Measurements from ENCODE around the gene ACOT13.
"Not testable (repeated sequence)": the region's sequence is repeated elsewhere in the genome, so short reads cannot be mapped to it uniquely, and the experiment has no call there.

The ACOT13 gene

DNA sequence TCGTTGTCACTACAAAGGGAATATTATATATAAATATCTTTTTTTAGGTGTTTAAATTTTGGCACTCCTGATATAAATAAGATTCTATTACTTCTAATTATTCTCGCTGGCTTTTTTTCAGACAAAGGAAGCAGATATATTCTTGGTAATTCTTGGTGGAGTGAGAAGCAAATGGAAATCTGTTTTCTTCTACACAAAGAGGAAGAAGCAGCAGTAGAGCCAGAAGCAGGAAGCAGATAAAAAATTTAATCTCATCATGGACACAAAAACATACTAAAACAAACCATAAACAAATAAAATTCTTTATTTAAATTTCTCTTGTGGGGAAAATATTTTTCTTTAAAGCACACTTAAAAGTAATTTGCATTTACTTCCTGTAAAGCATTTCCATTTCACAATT is 17.2 kb upstream of the ACOT13 start:
- Mint-ChIP-seq H3K4me1 (peaks cover 27% of the 10 kb centered on the region), H3K4me3 (no peak overlapping the region), H3K36me3 (peaks cover 26% of the 10 kb centered on the region), H3K27me3 (no peaks in the 10 kb centered on the region), H3K27ac (no peak overlapping the region), H3K9me3 (no peaks in the 10 kb centered on the region)
- no peak for ATAC-seq

DNA sequence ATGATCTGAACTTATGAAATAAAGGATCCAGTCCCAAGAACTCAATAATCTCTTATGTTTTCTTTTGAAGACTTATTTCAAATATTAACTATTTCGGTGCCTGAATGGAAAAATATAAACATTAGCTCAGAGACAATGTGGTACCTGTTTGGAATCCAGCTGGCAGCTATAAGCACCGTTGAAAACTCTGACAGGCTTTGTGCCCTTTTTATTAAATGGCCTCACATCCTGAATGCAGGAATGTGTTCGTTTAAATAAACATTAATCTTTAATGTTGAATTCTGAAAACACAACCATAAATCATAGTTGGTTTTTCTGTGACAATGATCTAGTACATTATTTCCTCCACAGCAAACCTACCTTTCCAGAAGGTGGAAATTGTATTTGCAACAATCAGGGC is 16.5 kb upstream of the ACOT13 start:
- Mint-ChIP-seq H3K36me3 (peaks cover 27% of the 10 kb centered on the region), H3K4me1 (peaks cover 24% of the 10 kb centered on the region), H3K9me3 (no peaks in the 10 kb centered on the region), H3K27me3 (no peaks in the 10 kb centered on the region), H3K4me3 (no peak overlapping the region), H3K27ac (no peak overlapping the region)
- no peak for ATAC-seq

DNA sequence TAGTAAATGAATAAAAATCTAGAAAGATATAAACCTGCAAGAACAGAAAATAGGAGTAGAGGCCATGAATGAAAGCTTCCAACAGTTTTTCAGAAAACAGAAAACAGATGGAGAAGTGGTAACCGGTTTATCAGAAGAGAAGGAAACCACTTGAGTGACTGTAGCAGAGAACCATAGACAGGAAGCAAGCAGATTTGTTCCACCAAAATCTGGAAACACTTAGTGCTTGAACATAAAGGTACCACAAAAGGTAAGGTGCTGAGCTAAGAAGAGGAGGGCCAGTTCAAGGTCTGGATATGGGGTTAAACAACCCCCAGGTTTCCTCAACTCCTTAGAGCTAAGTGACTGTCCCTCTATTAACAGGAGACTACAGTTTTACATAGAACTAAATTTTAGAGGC is 11.7 kb upstream of the ACOT13 start:
- no peak for ATAC-seq
- peaks cover 26% of the 10 kb centered on the region for H3K4me1 Mint-ChIP-seq
- peaks cover 62% of the 10 kb centered on the region for H3K36me3 Mint-ChIP-seq
- H3K27ac Mint-ChIP-seq, result peak overlapping the region; percentile 58
- no peaks in the 10 kb centered on the region for H3K27me3 Mint-ChIP-seq
- no peak overlapping the region for H3K4me3 Mint-ChIP-seq
- no peaks in the 10 kb centered on the region for H3K9me3 Mint-ChIP-seq

DNA sequence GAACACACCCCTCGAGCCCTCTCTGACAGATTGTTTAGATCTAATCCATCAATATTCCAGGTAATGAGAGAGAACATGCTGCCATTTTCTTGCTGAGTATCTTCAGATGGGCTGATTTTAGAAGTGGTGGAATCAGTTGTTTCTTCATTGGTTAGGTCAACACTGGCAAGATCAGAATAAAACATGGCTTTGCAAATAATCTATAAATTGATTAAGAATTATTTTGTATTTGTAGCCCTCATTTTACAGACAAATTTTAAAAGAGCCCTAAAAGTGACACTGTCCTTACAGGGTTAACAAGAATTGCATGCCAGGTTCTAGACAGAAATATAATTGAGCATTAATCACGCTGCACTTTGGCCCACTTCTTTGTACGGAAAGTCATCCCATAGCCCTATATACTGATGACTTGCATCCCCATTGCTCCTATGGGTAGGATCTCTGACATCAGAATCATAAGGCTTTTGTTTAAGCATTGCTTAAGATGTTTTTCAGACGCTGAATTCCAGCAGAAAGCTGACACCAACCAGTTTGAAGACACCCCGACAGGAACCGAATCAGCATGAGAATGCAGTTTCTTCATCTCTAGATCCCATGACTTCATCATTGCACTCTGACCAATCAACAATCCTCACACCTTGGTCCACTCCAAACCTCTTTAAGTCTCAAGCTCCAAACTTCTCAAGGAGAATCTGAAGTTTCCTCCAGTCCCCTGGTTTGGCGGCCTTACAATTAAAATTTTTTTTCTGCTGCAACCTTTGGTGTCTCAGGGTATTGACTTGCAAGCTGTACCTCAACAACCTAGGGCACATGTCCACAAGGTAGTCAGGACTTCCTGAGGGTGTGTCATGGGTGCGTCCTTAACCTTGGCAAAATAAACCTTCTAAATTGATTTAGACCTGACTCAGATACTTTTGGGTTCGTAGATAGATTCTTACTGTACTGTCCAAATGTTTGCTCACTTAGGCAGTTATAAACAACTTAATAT is 8.0 kb upstream of the ACOT13 start:
- H3K9me3 Mint-ChIP-seq, result no peaks in the 10 kb centered on the region
- H3K27me3 Mint-ChIP-seq, result no peaks in the 10 kb centered on the region
- H3K27ac Mint-ChIP-seq, result no peak overlapping the region
- H3K4me3 Mint-ChIP-seq, result no peak overlapping the region
- peaks cover 23% of the 10 kb centered on the region for H3K4me1 Mint-ChIP-seq
- ATAC-seq, result no peak
- peaks cover 66% of the 10 kb centered on the region for H3K36me3 Mint-ChIP-seq

DNA sequence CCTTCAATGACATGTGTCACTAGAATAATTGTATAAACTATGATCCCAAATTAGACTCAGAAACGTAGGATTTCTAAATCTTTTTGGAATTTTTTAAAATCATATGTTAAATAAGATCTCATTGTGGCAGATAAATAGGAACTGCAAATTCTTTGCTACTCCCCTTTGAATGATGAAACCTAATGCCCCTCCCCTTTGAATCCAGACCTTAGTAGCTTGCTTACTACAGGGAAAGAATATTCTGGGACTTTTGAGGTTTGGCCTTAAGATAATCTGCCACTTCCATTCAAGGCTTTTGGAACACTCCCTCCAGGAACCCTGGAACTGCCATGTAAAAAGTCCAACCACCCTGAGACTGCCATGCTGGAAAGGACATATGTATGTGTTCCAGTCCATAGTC is 7.3 kb upstream of the ACOT13 start:
- Mint-ChIP-seq H3K4me1 (peaks cover 26% of the 10 kb centered on the region), H3K4me3 (no peak overlapping the region), H3K9me3 (no peaks in the 10 kb centered on the region), H3K27ac (no peak overlapping the region), H3K36me3 (peaks cover 65% of the 10 kb centered on the region), H3K27me3 (no peaks in the 10 kb centered on the region)
- ATAC-seq, result no peak

DNA sequence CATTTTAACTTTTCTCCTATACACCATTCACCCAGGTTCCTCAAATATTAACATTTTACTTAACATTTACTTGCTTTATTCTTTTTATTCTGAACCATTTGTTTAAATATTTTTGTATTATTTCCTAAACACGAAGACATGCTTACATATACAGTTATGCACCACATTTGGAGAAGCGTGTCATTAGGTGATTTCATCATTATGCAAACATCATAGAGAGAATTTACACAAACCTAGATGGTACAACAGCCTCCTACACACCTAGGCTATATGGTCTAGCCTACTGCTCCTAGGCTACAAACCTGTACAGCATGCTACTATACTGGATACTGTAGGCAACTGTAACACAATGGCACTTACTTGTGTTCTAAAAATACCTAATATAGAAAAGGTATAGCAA is 6.8 kb upstream of the ACOT13 start:
- H3K9me3 Mint-ChIP-seq, result no peaks in the 10 kb centered on the region
- peaks cover 68% of the 10 kb centered on the region for H3K36me3 Mint-ChIP-seq
- no peaks in the 10 kb centered on the region for H3K27me3 Mint-ChIP-seq
- no peak overlapping the region for H3K4me3 Mint-ChIP-seq
- H3K27ac Mint-ChIP-seq, result no peak overlapping the region
- no peak for ATAC-seq
- peaks cover 32% of the 10 kb centered on the region for H3K4me1 Mint-ChIP-seq

DNA sequence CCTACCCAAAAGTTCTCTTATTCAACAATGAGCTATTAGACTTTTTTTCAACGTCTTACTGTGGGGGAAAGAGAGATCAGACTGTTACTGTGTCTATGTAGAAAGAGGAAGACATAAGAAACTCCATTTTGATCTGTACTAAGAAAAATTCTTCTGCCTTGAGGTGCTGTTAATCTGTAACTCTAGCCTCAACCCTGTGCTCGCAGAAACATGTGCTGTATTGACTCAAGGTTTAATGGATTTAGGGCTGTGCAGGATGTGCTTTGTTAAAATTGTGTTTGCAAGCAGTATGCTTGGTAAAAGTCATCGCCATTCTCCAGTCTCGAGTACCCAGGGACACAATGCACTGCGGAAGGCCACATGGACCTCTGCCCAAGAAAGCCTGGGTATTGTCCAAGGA is 5.1 kb upstream of the ACOT13 start:
- not testable (repeated sequence) for H3K27me3 Mint-ChIP-seq, H3K27ac Mint-ChIP-seq, H3K4me3 Mint-ChIP-seq, H3K9me3 Mint-ChIP-seq, ATAC-seq
- Mint-ChIP-seq H3K4me1 (peaks cover 29% of the 10 kb centered on the region), H3K36me3 (peaks cover 53% of the 10 kb centered on the region)

DNA sequence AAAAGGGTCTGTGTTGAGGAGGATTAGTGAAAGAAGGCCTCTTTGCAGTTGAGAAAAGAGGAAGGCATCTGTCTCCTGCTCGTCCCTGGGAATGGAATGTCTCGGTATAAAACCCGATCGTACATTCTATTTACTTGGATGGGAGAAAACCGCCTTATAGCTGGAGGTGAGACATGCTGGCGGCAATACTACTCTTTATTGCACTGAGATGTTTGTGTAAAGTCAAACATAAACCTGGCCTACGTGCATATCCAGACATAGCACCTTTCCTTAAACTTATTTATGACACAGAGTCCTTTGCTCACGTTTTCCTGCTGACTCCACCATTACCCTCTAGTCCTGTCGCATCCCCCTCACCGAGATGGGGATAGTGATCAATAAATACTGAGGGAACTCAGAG is 4.6 kb upstream of the ACOT13 start:
- no peaks in the 10 kb centered on the region for H3K27me3 Mint-ChIP-seq
- ATAC-seq, result no peak
- no peak overlapping the region for H3K4me3 Mint-ChIP-seq
- no peaks in the 10 kb centered on the region for H3K9me3 Mint-ChIP-seq
- H3K4me1 Mint-ChIP-seq, result peaks cover 30% of the 10 kb centered on the region
- peaks cover 49% of the 10 kb centered on the region for H3K36me3 Mint-ChIP-seq
- peak overlapping the region; percentile 10 for H3K27ac Mint-ChIP-seq

DNA sequence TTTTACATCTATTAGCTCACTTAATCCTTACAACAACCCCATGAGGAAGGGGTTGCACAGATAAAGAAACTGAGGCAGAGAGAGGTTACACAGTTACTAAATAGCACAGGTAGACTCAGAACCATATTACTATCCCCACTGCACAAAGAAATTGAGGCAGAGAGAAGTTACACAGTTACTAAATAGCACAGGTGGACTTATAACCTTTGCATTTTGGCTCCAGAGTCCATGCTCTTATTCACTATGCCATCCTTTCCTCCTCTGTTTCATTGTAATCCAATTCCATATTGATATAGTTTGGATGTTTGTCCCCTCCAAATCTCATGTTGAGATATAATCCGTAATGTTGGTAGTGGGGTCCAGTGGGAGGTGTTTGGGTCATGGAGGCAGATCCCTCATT is 3.7 kb upstream of the ACOT13 start:
- Mint-ChIP-seq H3K4me3 (no peak overlapping the region), H3K27ac (no peak overlapping the region), H3K27me3 (no peaks in the 10 kb centered on the region), H3K4me1 (peaks cover 39% of the 10 kb centered on the region), H3K36me3 (peaks cover 44% of the 10 kb centered on the region), H3K9me3 (no peaks in the 10 kb centered on the region)
- no peak for ATAC-seq

DNA sequence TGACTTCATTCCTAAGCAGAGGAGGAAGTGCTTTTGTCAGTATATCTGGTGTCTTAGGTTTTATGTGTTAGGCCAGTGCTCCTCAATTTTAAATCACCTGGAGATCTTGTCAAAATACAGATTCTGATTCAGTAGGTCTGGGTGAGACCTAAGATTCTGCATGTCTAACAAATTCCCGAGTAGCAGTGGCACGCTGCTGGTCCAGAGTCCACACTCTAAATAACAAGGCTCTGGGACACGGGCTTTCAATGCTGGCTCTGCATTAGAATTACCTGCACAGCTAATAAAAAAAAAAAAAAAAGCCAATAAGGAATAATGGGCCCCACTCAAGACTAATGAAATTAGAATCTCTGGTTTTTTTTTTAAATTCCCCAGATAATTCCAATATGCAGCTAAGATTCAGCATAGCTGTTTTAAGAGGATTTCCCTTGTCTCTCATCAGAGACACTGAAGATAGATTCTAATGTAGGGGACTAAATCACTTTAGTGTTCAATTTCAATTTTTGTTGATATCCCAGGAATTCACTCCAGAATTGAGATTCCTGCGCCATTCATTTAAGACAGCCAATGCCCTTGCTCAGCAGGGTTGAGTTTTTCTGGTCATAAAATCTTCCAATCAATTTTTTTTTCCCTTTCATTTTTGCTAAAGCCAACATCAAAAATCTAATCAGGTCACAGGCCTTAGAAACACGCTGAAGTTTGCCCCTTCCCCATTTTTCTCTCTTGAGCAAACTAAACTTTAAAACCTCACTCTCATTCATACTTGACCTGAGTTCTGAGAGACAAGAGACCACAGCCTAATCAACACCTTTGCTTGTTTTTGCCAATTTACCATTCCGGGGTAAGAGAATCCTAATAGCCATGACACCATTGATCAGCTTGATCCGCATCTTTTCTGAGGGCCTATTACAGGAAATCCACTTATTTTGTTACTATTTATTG is 2.6 kb upstream of the ACOT13 start:
- Mint-ChIP-seq H3K4me3 (peak overlapping the region; percentile 92), H3K27me3 (no peaks in the 10 kb centered on the region), H3K4me1 (peaks cover 45% of the 10 kb centered on the region), H3K9me3 (no peaks in the 10 kb centered on the region), H3K36me3 (peaks cover 43% of the 10 kb centered on the region), H3K27ac (peak overlapping the region; percentile 98)
- ATAC-seq, result no peak

DNA sequence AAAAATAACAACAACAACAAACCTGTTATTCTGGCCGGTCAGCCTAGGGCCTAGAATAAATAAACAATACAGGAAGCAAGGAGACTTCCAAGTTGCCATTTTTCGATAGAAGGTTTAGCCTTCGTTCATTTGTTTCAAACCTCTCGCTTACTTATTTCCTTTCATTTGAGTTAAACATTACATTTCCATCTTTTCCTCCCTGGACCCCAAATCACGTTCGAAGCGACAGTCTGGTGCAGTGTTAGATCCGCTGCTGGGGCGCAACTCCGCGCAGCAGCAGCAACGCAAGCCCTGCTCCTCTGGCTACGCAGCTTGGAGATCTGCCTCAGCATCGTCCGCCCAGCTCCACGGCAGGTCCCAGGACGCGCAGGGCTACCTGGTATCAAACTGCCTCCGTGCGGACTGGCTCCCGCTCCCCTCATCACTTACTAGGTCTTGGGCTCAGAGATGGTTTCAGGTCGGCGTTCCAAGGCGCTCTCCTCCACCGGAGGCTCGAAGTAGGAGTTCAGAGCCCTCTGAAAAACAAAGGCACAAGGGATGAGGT is 708 bp upstream of the ACOT13 start:
- Mint-ChIP-seq H3K4me3 (peak overlapping the region; percentile 92), H3K27ac (peak overlapping the region; percentile 98), H3K27me3 (no peaks in the 10 kb centered on the region), H3K36me3 (peaks cover 53% of the 10 kb centered on the region), H3K9me3 (no peaks in the 10 kb centered on the region), H3K4me1 (peaks cover 45% of the 10 kb centered on the region)
- ATAC-seq, result peak; percentile 69

DNA sequence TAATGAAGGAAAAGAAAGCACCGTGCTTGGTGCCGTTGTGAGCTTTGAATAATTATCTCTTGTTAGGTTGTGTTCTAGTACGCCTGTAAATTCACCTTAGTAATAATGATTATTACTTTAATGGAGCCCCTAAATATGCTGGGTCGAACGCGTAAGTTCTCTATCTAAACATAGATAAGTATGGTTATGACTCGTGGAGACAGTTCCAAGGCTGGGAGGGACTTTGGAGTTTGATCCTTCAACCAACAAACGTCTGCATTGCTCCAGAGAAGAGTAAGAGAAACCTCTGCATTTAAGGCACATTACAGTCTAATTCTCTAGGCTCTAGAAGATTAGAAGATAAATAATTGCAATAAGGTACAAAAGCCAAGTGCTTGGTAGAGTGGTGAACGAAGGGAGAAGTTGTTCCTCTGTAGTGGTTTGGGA is 514 bp downstream of the ACOT13 start:
- Mint-ChIP-seq H3K36me3 (peaks cover 41% of the 10 kb centered on the region), H3K9me3 (no peaks in the 10 kb centered on the region), H3K27ac (peak overlapping the region; percentile 98), H3K27me3 (no peaks in the 10 kb centered on the region), H3K4me3 (peak overlapping the region; percentile 92), H3K4me1 (peaks cover 45% of the 10 kb centered on the region)
- ATAC-seq, result no peak

DNA sequence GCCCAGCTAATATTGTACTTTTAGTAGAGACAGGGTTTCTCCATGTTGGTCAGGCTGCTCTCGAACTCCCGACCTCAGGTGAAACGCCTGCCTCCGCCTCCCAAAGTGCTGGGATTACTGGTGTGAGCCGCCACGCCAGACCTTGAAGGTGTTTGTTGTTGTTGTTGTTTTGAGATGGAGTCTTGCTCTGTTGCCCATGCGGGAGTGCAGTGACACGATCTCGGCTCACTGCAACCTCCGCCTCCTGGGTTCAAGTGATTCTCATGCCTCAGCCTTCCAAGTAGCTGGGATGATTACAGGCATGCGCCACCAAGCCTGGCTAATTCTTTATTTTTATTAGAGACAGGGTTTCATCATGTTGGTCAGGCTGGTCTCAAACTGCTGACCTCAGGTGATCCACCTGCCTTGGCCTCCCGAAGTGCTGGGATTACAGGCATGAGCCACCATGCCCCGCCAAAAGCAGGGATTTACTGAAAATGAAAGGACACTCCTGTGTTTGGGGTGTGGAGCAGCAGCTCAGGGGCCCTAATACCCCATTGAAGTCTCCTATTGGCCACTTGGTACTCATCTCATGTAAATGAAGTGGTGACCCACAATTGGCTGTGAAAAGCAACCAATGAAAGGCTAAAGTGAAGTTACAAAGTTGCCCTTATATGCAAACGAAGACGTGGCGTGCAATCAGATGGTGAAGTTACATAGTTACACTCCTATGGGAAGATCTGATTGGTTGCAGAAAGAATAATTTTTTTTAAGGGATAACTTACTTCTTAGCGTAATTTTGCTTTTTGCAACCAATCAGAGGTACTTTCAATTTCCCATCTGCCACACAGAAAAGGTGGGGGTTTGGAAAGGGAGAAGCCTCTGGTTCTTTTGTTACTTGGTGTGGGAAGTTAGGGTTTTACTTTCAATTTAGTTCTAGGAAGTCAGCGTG is 1.5 kb downstream of the ACOT13 start:
- Mint-ChIP-seq H3K36me3 (peaks cover 31% of the 10 kb centered on the region), H3K4me1 (peaks cover 45% of the 10 kb centered on the region), H3K4me3 (peak overlapping the region; percentile 92)
- H3K27ac Mint-ChIP-seq, H3K27me3 Mint-ChIP-seq, ATAC-seq, H3K9me3 Mint-ChIP-seq: not testable (repeated sequence)

DNA sequence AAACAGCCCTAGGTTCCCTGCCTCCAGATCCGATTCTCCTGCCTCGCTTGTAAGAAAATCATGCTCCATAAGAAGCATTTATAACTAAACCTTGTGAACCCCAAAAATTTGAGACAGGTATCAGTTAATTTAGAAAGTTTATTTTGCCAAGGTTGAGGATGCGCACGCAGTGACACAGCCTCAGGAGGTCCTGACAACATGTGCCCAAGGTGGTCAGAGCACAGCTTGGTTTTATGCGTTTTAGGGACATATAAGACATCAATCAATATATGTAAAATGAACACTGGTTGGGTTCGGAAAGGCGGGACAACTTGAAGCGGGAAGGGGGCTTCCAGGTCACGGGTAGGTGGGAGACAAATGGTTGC is 2.1 kb downstream of the ACOT13 start:
- peaks cover 30% of the 10 kb centered on the region for H3K36me3 Mint-ChIP-seq
- H3K27ac Mint-ChIP-seq, result no peak overlapping the region
- no peaks in the 10 kb centered on the region for H3K9me3 Mint-ChIP-seq
- no peaks in the 10 kb centered on the region for H3K27me3 Mint-ChIP-seq
- ATAC-seq, result no peak
- H3K4me1 Mint-ChIP-seq, result peaks cover 39% of the 10 kb centered on the region
- no peak overlapping the region for H3K4me3 Mint-ChIP-seq

All from stimulated activated memory B cell treated with anti-CD40 and anti-IgM and Interleukin-4, amounts not matched to agents 10 μg/mL and 1 μg/mL and 100 μg/mL, for 72 hours (primary cell).